Nephron progenitor cell (in vitro differentiated cells): Measurements from ENCODE around the gene KLHDC9.

ENCODE experiments used
- DNase-seq: peaks from one replicate; pipeline ENCODE4 v3.0.0; 2021
- H3K27ac Mint-ChIP-seq: 2 replicates; pipeline ENCODE4 v1.8.0; 2021; ENCODE audit warnings: mild to moderate bottlenecking, moderate library complexity, mixed read lengths
- H3K27me3 Mint-ChIP-seq: 2 replicates; pipeline ENCODE4 v1.8.0; 2021; ENCODE audit warnings: mild to moderate bottlenecking, low read depth, mixed read lengths; ENCODE audit not compliant: poor library complexity
- H3K36me3 Mint-ChIP-seq: 2 replicates; pipeline ENCODE4 v1.8.0; 2021; ENCODE audit warnings: low read depth, mixed read lengths
- H3K4me1 Mint-ChIP-seq: 2 replicates; pipeline ENCODE4 v1.8.0; 2021; ENCODE audit warnings: mixed read lengths
- H3K4me3 Mint-ChIP-seq: 2 replicates; pipeline ENCODE4 v1.8.0; 2021; ENCODE audit warnings: mild to moderate bottlenecking, moderate library complexity, mixed read lengths
- H3K9me3 Mint-ChIP-seq: 2 replicates; pipeline ENCODE4 v1.8.0; 2021; ENCODE audit warnings: mild to moderate bottlenecking, moderate library complexity, mixed read lengths
- TF ChIP-seq, protein P1 (sequence below): fragments of 200-600 bp; sonication (generic); IDR thresholded peaks from 2 replicates; pipeline ENCODE4 v1.5.0; 2021; ENCODE audit warnings: antibody characterized with exemption

KLHDC9 gene

DNA sequence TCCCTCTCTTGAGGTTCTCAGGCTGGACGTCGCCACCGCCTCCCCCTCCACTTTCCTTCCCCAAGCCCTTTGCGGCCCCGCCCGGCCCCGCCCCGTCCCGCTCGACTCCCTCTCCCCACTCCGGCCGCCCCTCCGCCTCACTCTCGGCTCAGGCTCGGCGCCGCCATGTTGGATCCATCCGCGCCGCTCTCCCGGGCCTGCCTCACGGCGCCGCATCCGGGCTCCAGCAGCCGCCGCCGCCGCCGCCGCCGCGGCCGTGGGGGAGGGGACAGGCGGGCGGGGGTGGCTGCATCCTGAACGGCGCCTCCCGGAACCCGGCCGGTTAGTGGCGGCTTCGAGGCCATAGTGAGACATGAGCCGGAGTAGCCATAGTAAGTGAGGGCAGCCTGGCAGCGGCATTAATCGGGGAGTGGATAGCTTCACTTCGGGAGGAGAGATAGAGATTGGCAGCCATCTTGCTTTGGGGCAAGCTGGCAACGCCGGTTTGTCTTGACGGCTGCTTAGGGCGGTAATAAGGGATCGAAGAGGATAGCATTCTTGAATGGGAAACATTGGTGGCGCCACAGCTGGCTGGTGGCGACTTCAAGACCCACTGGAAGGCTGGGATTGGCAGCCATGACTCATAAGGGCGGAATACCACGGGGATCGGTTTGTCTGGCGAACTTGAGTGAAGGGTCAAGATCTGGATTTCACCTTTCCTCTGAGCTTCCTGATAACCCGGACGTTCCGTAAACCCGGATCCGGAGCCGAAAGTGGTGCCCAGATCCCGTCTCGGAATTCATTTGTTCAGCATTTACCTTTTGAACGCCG, 34.5 kb downstream of the KLHDC9 start, which contains the start of gene DEDD:
TSS of gene DEDD (minus strand) at position 258 of the 810 bp plus-strand sequence. CDS start 8,205 bp downstream, outside the sequence.
- Mint-ChIP-seq H3K27me3 (no peaks in the 10 kb centered on the region), H3K9me3 (no peaks in the 10 kb centered on the region), H3K36me3 (peaks cover 18% of the 10 kb centered on the region), H3K4me1 (peaks cover 69% of the 10 kb centered on the region), H3K4me3 (no peak within 1 kb of the TSS), H3K27ac (peak within 1 kb of the TSS; percentile 98)
- DNase-seq, result peak; percentile 91
- TF ChIP-seq, protein P1, sequence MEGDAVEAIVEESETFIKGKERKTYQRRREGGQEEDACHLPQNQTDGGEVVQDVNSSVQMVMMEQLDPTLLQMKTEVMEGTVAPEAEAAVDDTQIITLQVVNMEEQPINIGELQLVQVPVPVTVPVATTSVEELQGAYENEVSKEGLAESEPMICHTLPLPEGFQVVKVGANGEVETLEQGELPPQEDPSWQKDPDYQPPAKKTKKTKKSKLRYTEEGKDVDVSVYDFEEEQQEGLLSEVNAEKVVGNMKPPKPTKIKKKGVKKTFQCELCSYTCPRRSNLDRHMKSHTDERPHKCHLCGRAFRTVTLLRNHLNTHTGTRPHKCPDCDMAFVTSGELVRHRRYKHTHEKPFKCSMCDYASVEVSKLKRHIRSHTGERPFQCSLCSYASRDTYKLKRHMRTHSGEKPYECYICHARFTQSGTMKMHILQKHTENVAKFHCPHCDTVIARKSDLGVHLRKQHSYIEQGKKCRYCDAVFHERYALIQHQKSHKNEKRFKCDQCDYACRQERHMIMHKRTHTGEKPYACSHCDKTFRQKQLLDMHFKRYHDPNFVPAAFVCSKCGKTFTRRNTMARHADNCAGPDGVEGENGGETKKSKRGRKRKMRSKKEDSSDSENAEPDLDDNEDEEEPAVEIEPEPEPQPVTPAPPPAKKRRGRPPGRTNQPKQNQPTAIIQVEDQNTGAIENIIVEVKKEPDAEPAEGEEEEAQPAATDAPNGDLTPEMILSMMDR, result no peak

DNA sequence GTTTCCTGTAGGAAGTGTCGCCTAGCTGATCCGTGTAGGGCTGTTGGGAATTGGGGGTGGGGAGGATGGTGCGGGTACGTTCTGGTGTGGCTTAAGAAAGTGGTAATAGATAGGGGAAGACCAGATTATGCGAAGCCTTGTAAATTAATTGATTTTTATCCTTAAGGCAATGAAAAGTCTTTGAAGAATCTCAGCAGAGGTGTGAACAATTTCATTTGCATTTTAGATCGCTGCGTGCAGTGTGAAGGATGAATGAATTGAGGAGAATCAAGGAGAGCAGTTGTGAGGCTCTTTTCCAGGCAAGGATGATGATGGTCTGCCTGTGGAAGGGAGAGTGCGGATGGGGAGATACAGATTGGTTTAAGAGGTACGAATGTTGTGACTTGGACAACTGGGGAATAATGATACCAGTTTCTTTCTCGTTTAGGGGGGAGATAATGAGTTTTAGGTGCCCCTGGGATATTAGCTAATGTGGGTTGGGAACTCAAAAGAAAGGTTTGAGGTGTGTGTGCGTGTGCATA, 35.1 kb downstream of the KLHDC9 start:
- TF ChIP-seq, protein P1, result no peak
- Mint-ChIP-seq H3K27ac (no peak overlapping the region), H3K27me3 (no peaks in the 10 kb centered on the region), H3K4me3 (no peak overlapping the region), H3K36me3 (peaks cover 12% of the 10 kb centered on the region), H3K9me3 (no peaks in the 10 kb centered on the region), H3K4me1 (peaks cover 69% of the 10 kb centered on the region)
- no peak for DNase-seq

DNA sequence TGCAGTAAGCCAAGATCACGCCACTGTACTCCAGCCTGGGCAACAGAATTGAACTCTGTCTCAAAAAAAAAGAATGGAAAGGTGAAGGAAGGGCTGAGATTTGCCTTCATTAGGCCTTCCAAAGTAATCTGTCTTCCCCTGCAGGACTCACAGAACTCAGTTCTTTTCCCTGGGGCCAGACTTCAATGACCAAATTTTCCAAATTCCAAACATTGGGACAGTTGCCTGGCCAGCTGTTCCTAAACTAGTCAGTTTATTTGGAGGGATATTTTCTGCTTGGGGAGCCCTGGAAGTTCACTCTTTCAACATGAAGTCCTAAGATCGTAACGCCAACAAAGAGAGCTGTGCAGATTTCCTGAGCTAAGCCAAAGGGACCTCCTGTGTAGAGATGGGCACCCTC, 39.7 kb downstream of the KLHDC9 start:
- Mint-ChIP-seq H3K4me3 (no peak overlapping the region), H3K27ac (peak overlapping the region; percentile 95), H3K9me3 (no peaks in the 10 kb centered on the region), H3K36me3 (peaks cover 6% of the 10 kb centered on the region), H3K4me1 (peaks cover 52% of the 10 kb centered on the region), H3K27me3 (no peaks in the 10 kb centered on the region)
- DNase-seq, result no peak
- TF ChIP-seq, protein P1, result no peak

DNA sequence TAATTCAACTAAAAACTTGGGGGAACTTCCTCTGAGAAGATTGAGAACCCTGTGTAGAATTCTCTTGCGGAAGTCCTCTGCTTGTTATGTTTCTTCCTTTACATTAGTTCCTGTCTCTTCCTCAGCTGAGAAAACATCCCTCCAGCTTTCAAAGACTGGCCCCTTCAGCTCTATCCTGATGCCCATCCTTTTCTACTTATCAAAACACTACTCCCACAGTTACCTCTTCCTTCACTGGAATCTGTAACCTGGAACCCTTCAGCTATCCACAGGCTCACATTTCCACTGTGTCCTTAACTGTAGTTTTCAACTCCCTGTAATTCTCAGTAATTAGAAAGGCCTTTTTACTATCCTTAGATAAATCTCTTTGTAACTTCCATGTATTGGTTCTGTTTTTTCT, 40.3 kb downstream of the KLHDC9 start:
- no peak for DNase-seq
- peak overlapping the region; percentile 95 for H3K27ac Mint-ChIP-seq
- TF ChIP-seq, protein P1, result no peak
- no peaks in the 10 kb centered on the region for H3K9me3 Mint-ChIP-seq
- peaks cover 6% of the 10 kb centered on the region for H3K36me3 Mint-ChIP-seq
- peak overlapping the region; percentile 39 for H3K4me3 Mint-ChIP-seq
- H3K27me3 Mint-ChIP-seq, result no peaks in the 10 kb centered on the region
- H3K4me1 Mint-ChIP-seq, result peaks cover 52% of the 10 kb centered on the region

DNA sequence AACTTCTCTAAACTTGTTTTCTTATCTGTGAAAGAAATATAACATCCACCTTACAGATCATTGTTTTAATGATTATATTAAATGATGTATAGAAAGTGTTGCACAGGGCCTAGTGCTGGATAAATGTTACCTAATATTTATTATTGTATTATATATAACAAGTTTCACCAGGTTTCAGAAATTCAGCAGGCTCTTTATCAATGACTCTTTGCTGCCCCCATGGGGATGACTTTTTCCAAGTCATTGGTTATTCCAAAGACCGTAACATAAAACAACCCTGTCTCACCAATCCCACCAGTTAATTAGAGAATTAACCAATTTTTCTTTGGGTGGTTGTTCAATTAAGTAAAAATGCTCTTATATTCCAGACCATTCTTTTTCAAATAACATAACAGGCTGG, 41.6 kb downstream of the KLHDC9 start:
- Mint-ChIP-seq H3K27me3 (no peaks in the 10 kb centered on the region), H3K4me3 (no peak overlapping the region), H3K36me3 (peaks cover 6% of the 10 kb centered on the region), H3K4me1 (peaks cover 52% of the 10 kb centered on the region), H3K9me3 (no peaks in the 10 kb centered on the region), H3K27ac (peak overlapping the region; percentile 89)
- TF ChIP-seq, protein P1, result peak; percentile 45
- DNase-seq, result peak; percentile 37
